Ishikawa (cell line): ENCODE data around the gene OSGIN1.

Experiments
- EGR1 ChIP-seq: IDR thresholded peaks from 2 replicates; pipeline ENCODE4 v1.6.1; 2012
- EP300 ChIP-seq: IDR thresholded peaks from 2 replicates; pipeline ENCODE4 v1.6.1; 2012; ENCODE audit warnings: borderline replicate concordance
- TAF1 ChIP-seq: IDR thresholded peaks from 2 replicates; pipeline ENCODE4 v1.6.1; 2012; ENCODE audit warnings: low read depth, mild to moderate bottlenecking
- TCF12 ChIP-seq: IDR thresholded peaks from 2 replicates; pipeline ENCODE4 v1.6.1; 2012; ENCODE audit warnings: low read depth
- TEAD4 ChIP-seq: IDR thresholded peaks from 2 replicates; pipeline ENCODE4 v1.6.1; 2012
- TF ChIP-seq, protein P1 (sequence below): IDR thresholded peaks from 2 replicates; pipeline ENCODE4 v1.6.1; 2012; ENCODE audit warnings: low read depth, mild to moderate bottlenecking

DNA sequence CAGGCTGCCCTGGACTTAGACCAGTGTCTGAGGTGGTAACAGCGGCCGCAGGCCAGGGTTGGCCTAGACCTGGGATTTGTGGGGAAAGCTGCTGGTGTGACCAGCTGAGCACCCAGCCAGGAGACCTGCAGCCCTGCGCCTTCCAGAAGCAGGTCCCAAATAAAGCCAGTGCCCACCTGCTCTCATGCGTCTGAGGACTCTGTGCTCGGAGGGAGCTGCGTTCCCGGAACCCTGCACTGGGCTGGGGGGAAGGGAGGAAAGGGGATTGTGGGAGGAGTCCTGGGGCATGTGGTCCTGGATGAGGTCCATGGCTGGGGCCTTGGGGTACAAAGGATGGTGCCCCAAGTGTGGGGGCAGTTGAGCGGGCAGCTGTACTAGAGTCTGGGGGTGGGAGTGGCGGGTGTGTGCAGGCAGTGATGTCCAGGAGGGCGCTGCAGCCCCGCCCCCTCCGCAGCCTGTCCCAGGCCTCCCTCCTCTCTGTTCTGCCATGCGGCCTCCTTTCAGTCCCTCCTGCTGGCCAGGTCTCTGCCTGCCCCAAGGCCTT lies 13.2 kb downstream of the OSGIN1 start:
- TF ChIP-seq, protein P1, sequence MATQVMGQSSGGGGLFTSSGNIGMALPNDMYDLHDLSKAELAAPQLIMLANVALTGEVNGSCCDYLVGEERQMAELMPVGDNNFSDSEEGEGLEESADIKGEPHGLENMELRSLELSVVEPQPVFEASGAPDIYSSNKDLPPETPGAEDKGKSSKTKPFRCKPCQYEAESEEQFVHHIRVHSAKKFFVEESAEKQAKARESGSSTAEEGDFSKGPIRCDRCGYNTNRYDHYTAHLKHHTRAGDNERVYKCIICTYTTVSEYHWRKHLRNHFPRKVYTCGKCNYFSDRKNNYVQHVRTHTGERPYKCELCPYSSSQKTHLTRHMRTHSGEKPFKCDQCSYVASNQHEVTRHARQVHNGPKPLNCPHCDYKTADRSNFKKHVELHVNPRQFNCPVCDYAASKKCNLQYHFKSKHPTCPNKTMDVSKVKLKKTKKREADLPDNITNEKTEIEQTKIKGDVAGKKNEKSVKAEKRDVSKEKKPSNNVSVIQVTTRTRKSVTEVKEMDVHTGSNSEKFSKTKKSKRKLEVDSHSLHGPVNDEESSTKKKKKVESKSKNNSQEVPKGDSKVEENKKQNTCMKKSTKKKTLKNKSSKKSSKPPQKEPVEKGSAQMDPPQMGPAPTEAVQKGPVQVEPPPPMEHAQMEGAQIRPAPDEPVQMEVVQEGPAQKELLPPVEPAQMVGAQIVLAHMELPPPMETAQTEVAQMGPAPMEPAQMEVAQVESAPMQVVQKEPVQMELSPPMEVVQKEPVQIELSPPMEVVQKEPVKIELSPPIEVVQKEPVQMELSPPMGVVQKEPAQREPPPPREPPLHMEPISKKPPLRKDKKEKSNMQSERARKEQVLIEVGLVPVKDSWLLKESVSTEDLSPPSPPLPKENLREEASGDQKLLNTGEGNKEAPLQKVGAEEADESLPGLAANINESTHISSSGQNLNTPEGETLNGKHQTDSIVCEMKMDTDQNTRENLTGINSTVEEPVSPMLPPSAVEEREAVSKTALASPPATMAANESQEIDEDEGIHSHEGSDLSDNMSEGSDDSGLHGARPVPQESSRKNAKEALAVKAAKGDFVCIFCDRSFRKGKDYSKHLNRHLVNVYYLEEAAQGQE: no peak
- TF ChIP-seq TCF12 (no peak), TAF1 (no peak), EP300 (no peak), TEAD4 (no peak), EGR1 (no peak)
